WTC11 (cell line): ENCODE measurements around the gene KAZN. TPM values are rescaled to one million over a fixed set of nuclear protein-coding genes. Genes with fewer than 3 reads are reported as not detected.

ENCODE experiments used
- ATAC-seq: fragments of 200-7000 bp; cut with Tn5 transposase; 2 replicates; pipeline ENCODE4 v1.10.0; 2021; ENCODE audit warnings: mild to moderate bottlenecking, moderate library complexity
- CTCF ChIA-PET: fragments of 300-600 bp; sonication (Branson Sonifier 250); formaldehyde crosslinking; loops from one replicate; lab custom pipeline; 2021; ENCODE audit warnings: antibody characterized with exemption; lab: Charles Lee
- POLR2A ChIA-PET: fragments of 350-600 bp; sonication (Branson Sonifier 250); formaldehyde crosslinking; loops from one replicate; lab custom pipeline; 2021; ENCODE audit warnings: antibody characterized with exemption; lab: Charles Lee
- DNase-seq: peaks from one replicate; pipeline ENCODE4 v3.0.0; 2021; ENCODE audit warnings: low spot score
- H3K27ac Mint-ChIP-seq: 2 replicates; pipeline ENCODE4 v1.8.0; 2021; ENCODE audit warnings: mixed read lengths
- H3K27me3 Mint-ChIP-seq: 2 replicates; pipeline ENCODE4 v1.8.0; 2021; ENCODE audit warnings: low read depth, mild to moderate bottlenecking, moderate library complexity, mixed read lengths
- H3K36me3 Mint-ChIP-seq: 2 replicates; pipeline ENCODE4 v1.8.0; 2021; ENCODE audit warnings: mixed read lengths
- H3K4me1 Mint-ChIP-seq: 2 replicates; pipeline ENCODE4 v1.8.0; 2022; ENCODE audit warnings: mixed read lengths
- H3K4me3 Mint-ChIP-seq: 2 replicates; pipeline ENCODE4 v1.8.0; 2021; ENCODE audit warnings: mild to moderate bottlenecking, moderate library complexity, mixed read lengths
- H3K9me3 Mint-ChIP-seq: 2 replicates; pipeline ENCODE4 v1.8.0; 2021; ENCODE audit warnings: mixed read lengths
- ESRRA ChIP-seq: sonication (generic); formaldehyde crosslinking; IDR thresholded peaks from 2 replicates; pipeline ENCODE4 v1.8.1; 2022; ENCODE audit warnings: mild to moderate bottlenecking, missing genetic modification reagents, borderline replicate concordance
- FOXK1 ChIP-seq: sonication (generic); formaldehyde crosslinking; IDR thresholded peaks from 2 replicates; pipeline ENCODE4 v1.8.0; 2022; ENCODE audit warnings: mild to moderate bottlenecking, moderate library complexity, missing genetic modification reagents
- FOXP1 ChIP-seq: sonication (generic); formaldehyde crosslinking; IDR thresholded peaks from 2 replicates; pipeline ENCODE4 v1.8.0; 2022; ENCODE audit warnings: missing genetic modification reagents, mild to moderate bottlenecking, moderate library complexity, borderline replicate concordance
- GTF2I ChIP-seq: fragments of 250-450 bp; sonication (Bioruptor Pico); conservative IDR thresholded peaks from 2 replicates; pipeline ENCODE4 v1.4.0; 2021; ENCODE audit warnings: mild to moderate bottlenecking
- HMGA2 ChIP-seq: fragments of 250-450 bp; sonication (Bioruptor Pico); IDR thresholded peaks from 2 replicates; pipeline ENCODE4 v1.4.0; 2021; ENCODE audit warnings: mild to moderate bottlenecking, moderate library complexity
- IRF2 ChIP-seq: sonication (generic); formaldehyde crosslinking; IDR thresholded peaks from 2 replicates; pipeline ENCODE4 v1.8.0; 2022; ENCODE audit warnings: low read depth, missing genetic modification reagents, borderline replicate concordance
- MYBL2 ChIP-seq: sonication (generic); formaldehyde crosslinking; IDR thresholded peaks from 2 replicates; pipeline ENCODE4 v1.8.1; 2023; ENCODE audit warnings: mild to moderate bottlenecking, moderate library complexity, missing genetic modification reagents
- NFATC4 ChIP-seq: fragments of 250-450 bp; sonication (Bioruptor Pico); IDR thresholded peaks from 2 replicates; pipeline ENCODE4 v1.9.0; 2021; ENCODE audit warnings: mild to moderate bottlenecking
- NFYB ChIP-seq: sonication (generic); formaldehyde crosslinking; conservative IDR thresholded peaks from 2 replicates; pipeline ENCODE4 v1.8.0; 2022; ENCODE audit warnings: low read depth, missing genetic modification reagents
- NR2C2 ChIP-seq: sonication (generic); formaldehyde crosslinking; IDR thresholded peaks from 2 replicates; pipeline ENCODE4 v1.8.0; 2022; ENCODE audit warnings: mild to moderate bottlenecking, missing genetic modification reagents
- OVOL2 ChIP-seq: fragments of 250-450 bp; sonication (Bioruptor Pico); IDR thresholded peaks from 2 replicates; pipeline ENCODE4 v1.9.0; 2021; ENCODE audit warnings: mild to moderate bottlenecking, borderline replicate concordance
- RORB ChIP-seq: fragments of 250-450 bp; sonication (Bioruptor Pico); IDR thresholded peaks from 2 replicates; pipeline ENCODE4 v1.9.0; 2021; ENCODE audit warnings: mild to moderate bottlenecking
- SMAD4 ChIP-seq: sonication (generic); formaldehyde crosslinking; IDR thresholded peaks from 2 replicates; pipeline ENCODE4 v1.8.0; 2022; ENCODE audit warnings: mild to moderate bottlenecking, missing genetic modification reagents
- SOX15 ChIP-seq: fragments of 250-450 bp; sonication (Bioruptor Pico); IDR thresholded peaks from 2 replicates; pipeline ENCODE4 v1.9.0; 2021; ENCODE audit warnings: mild to moderate bottlenecking
- TP53 ChIP-seq: sonication (generic); formaldehyde crosslinking; IDR thresholded peaks from 2 replicates; pipeline ENCODE4 v1.8.1; 2023; ENCODE audit warnings: mild to moderate bottlenecking, missing genetic modification reagents
- ZNF121 ChIP-seq: sonication (generic); formaldehyde crosslinking; IDR thresholded peaks from 2 replicates; pipeline ENCODE4 v1.8.0; 2023; ENCODE audit warnings: missing genetic modification reagents
- ZNF138 ChIP-seq: sonication (generic); formaldehyde crosslinking; conservative IDR thresholded peaks from 2 replicates; pipeline ENCODE4 v1.8.1; 2022; ENCODE audit warnings: mild to moderate bottlenecking, moderate library complexity, missing genetic modification reagents
- ZNF232 ChIP-seq: sonication (generic); formaldehyde crosslinking; IDR thresholded peaks from 2 replicates; pipeline ENCODE4 v1.8.0; 2022; ENCODE audit warnings: mild to moderate bottlenecking, missing genetic modification reagents
- ZNF671 ChIP-seq: fragments of 250-450 bp; sonication (Bioruptor Pico); IDR thresholded peaks from 2 replicates; pipeline ENCODE4 v1.8.0; 2021; ENCODE audit warnings: mild to moderate bottlenecking
- total RNA-seq: library from RNA; stranded (reverse); gene quantifications from 3 replicates; pipeline ENCODE4 v1.2.3, GENCODE V29; 2021
- TF ChIP-seq, protein P1 (sequence below): sonication (generic); formaldehyde crosslinking; IDR thresholded peaks from 2 replicates; pipeline ENCODE4 v1.8.1; 2022; ENCODE audit warnings: low read depth, mild to moderate bottlenecking, moderate library complexity, missing genetic modification reagents, borderline replicate concordance
- TF ChIP-seq, protein P2 (sequence below): sonication (generic); formaldehyde crosslinking; IDR thresholded peaks from 2 replicates; pipeline ENCODE4 v1.8.1; 2023; ENCODE audit warnings: mild to moderate bottlenecking, moderate library complexity, missing genetic modification reagents
- TF ChIP-seq, protein P3 (sequence below): fragments of 250-450 bp; sonication (Bioruptor Pico); IDR thresholded peaks from 2 replicates; pipeline ENCODE4 v1.8.0; 2021; ENCODE audit warnings: mild to moderate bottlenecking
- TF ChIP-seq, protein P4 (sequence below): sonication (generic); formaldehyde crosslinking; IDR thresholded peaks from 2 replicates; pipeline ENCODE4 v1.8.1; 2022; ENCODE audit warnings: low read depth, missing genetic modification reagents, borderline replicate concordance
- TF ChIP-seq, protein P5 (sequence below): sonication (generic); formaldehyde crosslinking; IDR thresholded peaks from 2 replicates; pipeline ENCODE4 v1.8.1; 2022; ENCODE audit warnings: mild to moderate bottlenecking, moderate library complexity, missing genetic modification reagents
- TF ChIP-seq, protein P6 (sequence below): sonication (generic); formaldehyde crosslinking; conservative IDR thresholded peaks from 2 replicates; pipeline ENCODE4 v1.8.1; 2022; ENCODE audit warnings: mild to moderate bottlenecking, missing genetic modification reagents
- TF ChIP-seq, protein P7 (sequence below): sonication (generic); formaldehyde crosslinking; IDR thresholded peaks from 2 replicates; pipeline ENCODE4 v1.8.1; 2023; ENCODE audit warnings: mild to moderate bottlenecking, missing genetic modification reagents, borderline replicate concordance
- TF ChIP-seq, protein P8 (sequence below): sonication (generic); formaldehyde crosslinking; IDR thresholded peaks from 2 replicates; pipeline ENCODE4 v1.8.1; 2022; ENCODE audit warnings: mild to moderate bottlenecking, missing genetic modification reagents, moderate library complexity, borderline replicate concordance

Gene KAZN
- total RNA-seq, 1 experiment from 2014 or later = 19.9 TPM

DNA sequence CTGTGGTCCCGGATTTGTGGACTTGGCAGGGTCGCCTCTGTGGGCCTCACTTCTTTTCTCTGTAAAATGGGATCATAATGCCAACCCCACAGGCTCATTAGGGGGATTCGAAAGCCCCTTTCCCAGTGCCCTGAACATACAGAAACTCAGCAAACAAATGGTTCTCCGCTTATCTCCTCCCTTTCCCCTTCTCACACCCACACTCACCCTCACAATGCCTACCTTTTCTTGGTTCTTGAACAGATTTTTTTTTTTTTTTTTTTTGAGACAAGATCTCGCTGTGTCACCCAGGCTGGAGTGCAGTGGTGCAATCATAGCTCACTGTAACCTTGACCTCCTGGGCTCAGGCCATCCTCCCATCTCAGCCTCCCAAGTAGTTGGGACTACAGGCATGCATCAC, 175.7 kb downstream of the KAZN start (continued):
- TF ChIP-seq, protein P1, sequence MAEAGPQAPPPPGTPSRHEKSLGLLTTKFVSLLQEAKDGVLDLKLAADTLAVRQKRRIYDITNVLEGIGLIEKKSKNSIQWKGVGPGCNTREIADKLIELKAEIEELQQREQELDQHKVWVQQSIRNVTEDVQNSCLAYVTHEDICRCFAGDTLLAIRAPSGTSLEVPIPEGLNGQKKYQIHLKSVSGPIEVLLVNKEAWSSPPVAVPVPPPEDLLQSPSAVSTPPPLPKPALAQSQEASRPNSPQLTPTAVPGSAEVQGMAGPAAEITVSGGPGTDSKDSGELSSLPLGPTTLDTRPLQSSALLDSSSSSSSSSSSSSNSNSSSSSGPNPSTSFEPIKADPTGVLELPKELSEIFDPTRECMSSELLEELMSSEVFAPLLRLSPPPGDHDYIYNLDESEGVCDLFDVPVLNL (CRISPR knock-in tag) = no peak
- TF ChIP-seq, protein P2, sequence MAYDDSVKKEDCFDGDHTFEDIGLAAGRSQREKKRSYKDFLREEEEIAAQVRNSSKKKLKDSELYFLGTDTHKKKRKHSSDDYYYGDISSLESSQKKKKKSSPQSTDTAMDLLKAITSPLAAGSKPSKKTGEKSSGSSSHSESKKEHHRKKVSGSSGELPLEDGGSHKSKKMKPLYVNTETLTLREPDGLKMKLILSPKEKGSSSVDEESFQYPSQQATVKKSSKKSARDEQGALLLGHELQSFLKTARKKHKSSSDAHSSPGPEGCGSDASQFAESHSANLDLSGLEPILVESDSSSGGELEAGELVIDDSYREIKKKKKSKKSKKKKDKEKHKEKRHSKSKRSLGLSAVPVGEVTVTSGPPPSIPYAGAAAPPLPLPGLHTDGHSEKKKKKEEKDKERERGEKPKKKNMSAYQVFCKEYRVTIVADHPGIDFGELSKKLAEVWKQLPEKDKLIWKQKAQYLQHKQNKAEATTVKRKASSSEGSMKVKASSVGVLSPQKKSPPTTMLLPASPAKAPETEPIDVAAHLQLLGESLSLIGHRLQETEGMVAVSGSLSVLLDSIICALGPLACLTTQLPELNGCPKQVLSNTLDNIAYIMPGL = no peak
- TF ChIP-seq MYBL2 (no peak), ESRRA (CRISPR knock-in tag) (no peak), ZNF121 (no peak), ZNF138 (no peak), RORB (no peak)
- TF ChIP-seq, protein P3, sequence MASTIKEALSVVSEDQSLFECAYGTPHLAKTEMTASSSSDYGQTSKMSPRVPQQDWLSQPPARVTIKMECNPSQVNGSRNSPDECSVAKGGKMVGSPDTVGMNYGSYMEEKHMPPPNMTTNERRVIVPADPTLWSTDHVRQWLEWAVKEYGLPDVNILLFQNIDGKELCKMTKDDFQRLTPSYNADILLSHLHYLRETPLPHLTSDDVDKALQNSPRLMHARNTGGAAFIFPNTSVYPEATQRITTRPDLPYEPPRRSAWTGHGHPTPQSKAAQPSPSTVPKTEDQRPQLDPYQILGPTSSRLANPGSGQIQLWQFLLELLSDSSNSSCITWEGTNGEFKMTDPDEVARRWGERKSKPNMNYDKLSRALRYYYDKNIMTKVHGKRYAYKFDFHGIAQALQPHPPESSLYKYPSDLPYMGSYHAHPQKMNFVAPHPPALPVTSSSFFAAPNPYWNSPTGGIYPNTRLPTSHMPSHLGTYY (CRISPR knock-in tag) = no peak
- TF ChIP-seq, protein P4, sequence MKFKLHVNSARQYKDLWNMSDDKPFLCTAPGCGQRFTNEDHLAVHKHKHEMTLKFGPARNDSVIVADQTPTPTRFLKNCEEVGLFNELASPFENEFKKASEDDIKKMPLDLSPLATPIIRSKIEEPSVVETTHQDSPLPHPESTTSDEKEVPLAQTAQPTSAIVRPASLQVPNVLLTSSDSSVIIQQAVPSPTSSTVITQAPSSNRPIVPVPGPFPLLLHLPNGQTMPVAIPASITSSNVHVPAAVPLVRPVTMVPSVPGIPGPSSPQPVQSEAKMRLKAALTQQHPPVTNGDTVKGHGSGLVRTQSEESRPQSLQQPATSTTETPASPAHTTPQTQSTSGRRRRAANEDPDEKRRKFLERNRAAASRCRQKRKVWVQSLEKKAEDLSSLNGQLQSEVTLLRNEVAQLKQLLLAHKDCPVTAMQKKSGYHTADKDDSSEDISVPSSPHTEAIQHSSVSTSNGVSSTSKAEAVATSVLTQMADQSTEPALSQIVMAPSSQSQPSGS (CRISPR knock-in tag) = no peak

DNA sequence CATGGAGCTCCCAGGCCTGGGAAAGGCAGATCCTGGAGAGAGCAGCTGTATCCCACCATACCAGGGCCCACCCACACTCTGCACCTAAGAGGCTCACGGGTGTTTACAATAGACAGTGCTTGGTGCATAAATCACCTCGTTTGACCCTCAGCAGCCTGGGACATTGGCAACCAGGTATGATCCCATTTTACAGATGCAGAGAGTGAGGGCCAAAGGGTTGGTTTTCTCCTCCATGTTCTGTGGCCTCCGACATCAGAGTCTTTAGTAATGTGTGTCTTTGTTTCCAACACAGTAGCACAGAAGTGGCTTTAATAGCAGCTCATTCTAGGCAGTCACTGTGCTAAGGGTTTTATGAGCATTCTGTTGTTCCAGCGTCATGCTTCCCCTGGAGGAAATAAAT, 176.5 kb downstream of the KAZN start:
- no peaks in the 10 kb centered on the region for H3K36me3 Mint-ChIP-seq
- no peaks in the 10 kb centered on the region for H3K27me3 Mint-ChIP-seq
- H3K9me3 Mint-ChIP-seq = no peaks in the 10 kb centered on the region
- ATAC-seq = no peak
- POLR2A ChIA-PET = no interaction called here
- no peak for DNase-seq
- H3K4me1 Mint-ChIP-seq = peaks cover 31% of the 10 kb centered on the region
- CTCF ChIA-PET = no interaction called here
- no peak overlapping the region for H3K4me3 Mint-ChIP-seq
- H3K27ac Mint-ChIP-seq = no peak overlapping the region
- no peak for TF ChIP-seq NR2C2
- no peak for TF ChIP-seq IRF2 (CRISPR knock-in tag)
- no peak for TF ChIP-seq SMAD4
- no peak for TF ChIP-seq ZNF232 (CRISPR knock-in tag)
- TF ChIP-seq GTF2I = no peak
- TF ChIP-seq, protein P5, sequence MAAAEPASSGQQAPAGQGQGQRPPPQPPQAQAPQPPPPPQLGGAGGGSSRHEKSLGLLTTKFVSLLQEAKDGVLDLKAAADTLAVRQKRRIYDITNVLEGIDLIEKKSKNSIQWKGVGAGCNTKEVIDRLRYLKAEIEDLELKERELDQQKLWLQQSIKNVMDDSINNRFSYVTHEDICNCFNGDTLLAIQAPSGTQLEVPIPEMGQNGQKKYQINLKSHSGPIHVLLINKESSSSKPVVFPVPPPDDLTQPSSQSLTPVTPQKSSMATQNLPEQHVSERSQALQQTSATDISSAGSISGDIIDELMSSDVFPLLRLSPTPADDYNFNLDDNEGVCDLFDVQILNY = no peak
- TF ChIP-seq, protein P6, sequence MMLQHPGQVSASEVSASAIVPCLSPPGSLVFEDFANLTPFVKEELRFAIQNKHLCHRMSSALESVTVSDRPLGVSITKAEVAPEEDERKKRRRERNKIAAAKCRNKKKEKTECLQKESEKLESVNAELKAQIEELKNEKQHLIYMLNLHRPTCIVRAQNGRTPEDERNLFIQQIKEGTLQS (CRISPR knock-in tag) = no peak
- TF ChIP-seq ZNF671 (CRISPR knock-in tag) = no peak
- no peak for TF ChIP-seq SOX15 (CRISPR knock-in tag)
- no peak for TF ChIP-seq OVOL2 (CRISPR knock-in tag)
- no peak for TF ChIP-seq TP53 (CRISPR knock-in tag)
- no peak for TF ChIP-seq FOXP1
- TF ChIP-seq NFYB (CRISPR knock-in tag) = no peak
- TF ChIP-seq HMGA2 (CRISPR knock-in tag) = no peak
- TF ChIP-seq, protein P7, sequence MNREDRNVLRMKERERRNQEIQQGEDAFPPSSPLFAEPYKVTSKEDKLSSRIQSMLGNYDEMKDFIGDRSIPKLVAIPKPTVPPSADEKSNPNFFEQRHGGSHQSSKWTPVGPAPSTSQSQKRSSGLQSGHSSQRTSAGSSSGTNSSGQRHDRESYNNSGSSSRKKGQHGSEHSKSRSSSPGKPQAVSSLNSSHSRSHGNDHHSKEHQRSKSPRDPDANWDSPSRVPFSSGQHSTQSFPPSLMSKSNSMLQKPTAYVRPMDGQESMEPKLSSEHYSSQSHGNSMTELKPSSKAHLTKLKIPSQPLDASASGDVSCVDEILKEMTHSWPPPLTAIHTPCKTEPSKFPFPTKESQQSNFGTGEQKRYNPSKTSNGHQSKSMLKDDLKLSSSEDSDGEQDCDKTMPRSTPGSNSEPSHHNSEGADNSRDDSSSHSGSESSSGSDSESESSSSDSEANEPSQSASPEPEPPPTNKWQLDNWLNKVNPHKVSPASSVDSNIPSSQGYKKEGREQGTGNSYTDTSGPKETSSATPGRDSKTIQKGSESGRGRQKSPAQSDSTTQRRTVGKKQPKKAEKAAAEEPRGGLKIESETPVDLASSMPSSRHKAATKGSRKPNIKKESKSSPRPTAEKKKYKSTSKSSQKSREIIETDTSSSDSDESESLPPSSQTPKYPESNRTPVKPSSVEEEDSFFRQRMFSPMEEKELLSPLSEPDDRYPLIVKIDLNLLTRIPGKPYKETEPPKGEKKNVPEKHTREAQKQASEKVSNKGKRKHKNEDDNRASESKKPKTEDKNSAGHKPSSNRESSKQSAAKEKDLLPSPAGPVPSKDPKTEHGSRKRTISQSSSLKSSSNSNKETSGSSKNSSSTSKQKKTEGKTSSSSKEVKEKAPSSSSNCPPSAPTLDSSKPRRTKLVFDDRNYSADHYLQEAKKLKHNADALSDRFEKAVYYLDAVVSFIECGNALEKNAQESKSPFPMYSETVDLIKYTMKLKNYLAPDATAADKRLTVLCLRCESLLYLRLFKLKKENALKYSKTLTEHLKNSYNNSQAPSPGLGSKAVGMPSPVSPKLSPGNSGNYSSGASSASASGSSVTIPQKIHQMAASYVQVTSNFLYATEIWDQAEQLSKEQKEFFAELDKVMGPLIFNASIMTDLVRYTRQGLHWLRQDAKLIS (CRISPR knock-in tag) = no peak
- TF ChIP-seq FOXK1 (CRISPR knock-in tag) = no peak
- no peak for TF ChIP-seq NFATC4
- TF ChIP-seq, protein P8, sequence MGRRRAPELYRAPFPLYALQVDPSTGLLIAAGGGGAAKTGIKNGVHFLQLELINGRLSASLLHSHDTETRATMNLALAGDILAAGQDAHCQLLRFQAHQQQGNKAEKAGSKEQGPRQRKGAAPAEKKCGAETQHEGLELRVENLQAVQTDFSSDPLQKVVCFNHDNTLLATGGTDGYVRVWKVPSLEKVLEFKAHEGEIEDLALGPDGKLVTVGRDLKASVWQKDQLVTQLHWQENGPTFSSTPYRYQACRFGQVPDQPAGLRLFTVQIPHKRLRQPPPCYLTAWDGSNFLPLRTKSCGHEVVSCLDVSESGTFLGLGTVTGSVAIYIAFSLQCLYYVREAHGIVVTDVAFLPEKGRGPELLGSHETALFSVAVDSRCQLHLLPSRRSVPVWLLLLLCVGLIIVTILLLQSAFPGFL (CRISPR knock-in tag) = no peak
